NB4 (cell line): ENCODE results near the gene CFAP300.

Experiments used
- POLR2A ChIP-seq: IDR thresholded peaks from 2 replicates; pipeline ENCODE4 v1.6.1; 2011; ENCODE audit warnings: mild to moderate bottlenecking; ENCODE audit not compliant: insufficient read length; ENCODE audit errors: extremely low read depth
- TF ChIP-seq, protein P1 (sequence below): IDR thresholded peaks from one replicate; pipeline ENCODE4 v1.5.1; 2012; ENCODE audit warnings: low read depth, low read length

DNA sequence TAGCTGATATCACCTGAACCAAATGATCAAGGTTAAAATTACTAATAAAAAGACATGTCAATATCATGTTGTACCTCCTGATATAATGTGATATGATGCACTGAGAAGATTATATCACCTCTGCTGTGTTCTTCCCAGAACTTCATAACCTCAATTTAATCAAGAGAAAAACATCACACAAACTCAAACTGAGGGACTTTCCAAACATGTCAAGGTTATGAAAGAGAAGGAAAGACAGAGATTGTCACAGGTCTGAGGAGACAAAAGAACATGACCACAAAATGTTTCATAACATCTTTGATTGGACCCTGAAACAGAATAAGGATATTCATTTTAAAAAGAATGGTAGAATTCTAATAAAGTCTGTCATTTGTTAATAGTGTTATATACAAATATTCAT lies 43.0 kb upstream of the CFAP300 start:
- TF ChIP-seq POLR2A: no peak
- TF ChIP-seq, protein P1, sequence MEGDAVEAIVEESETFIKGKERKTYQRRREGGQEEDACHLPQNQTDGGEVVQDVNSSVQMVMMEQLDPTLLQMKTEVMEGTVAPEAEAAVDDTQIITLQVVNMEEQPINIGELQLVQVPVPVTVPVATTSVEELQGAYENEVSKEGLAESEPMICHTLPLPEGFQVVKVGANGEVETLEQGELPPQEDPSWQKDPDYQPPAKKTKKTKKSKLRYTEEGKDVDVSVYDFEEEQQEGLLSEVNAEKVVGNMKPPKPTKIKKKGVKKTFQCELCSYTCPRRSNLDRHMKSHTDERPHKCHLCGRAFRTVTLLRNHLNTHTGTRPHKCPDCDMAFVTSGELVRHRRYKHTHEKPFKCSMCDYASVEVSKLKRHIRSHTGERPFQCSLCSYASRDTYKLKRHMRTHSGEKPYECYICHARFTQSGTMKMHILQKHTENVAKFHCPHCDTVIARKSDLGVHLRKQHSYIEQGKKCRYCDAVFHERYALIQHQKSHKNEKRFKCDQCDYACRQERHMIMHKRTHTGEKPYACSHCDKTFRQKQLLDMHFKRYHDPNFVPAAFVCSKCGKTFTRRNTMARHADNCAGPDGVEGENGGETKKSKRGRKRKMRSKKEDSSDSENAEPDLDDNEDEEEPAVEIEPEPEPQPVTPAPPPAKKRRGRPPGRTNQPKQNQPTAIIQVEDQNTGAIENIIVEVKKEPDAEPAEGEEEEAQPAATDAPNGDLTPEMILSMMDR: no peak
